SK-N-MC (cell line): ENCODE results near the gene LIMS2.
A peak's percentile ranks its signal among the peaks of the same experiment; 100 is the strongest.

Source experiments
- DNase-seq: peaks from one replicate; pipeline ENCODE4 v3.0.0-alpha.2; 2011; ENCODE audit warnings: low read depth, low spot score
- H3K27ac ChIP-seq: fragments of 200-600 bp; sonication (generic); 2 replicates; pipeline ENCODE4 v1.5.1; 2016; ENCODE audit warnings: mixed run types
- H3K36me3 ChIP-seq: fragments of 200-600 bp; sonication (generic); 2 replicates; pipeline ENCODE4 v1.6.1; 2017; ENCODE audit warnings: antibody characterized with exemption, low read length, mixed read lengths; ENCODE audit not compliant: insufficient read depth
- H3K4me3 ChIP-seq: fragments of 200-600 bp; sonication (generic); 2 replicates; pipeline ENCODE4 v1.5.1; 2016
- H3K9ac ChIP-seq: fragments of 200-600 bp; sonication (generic); 2 replicates; pipeline ENCODE4 v1.8.0; 2017; ENCODE audit warnings: mixed run types, mixed read lengths; ENCODE audit not compliant: insufficient read length
- H3K9me3 ChIP-seq: fragments of 200-600 bp; sonication (generic); 2 replicates; pipeline ENCODE4 v1.6.1; 2017; ENCODE audit warnings: low read depth, mild to moderate bottlenecking, antibody characterized with exemption, low read length, moderate library complexity, mixed read lengths
- EZH2 ChIP-seq: fragments of 200-600 bp; sonication (generic); IDR thresholded peaks from one replicate; pipeline ENCODE4 v1.6.1; 2017; ENCODE audit warnings: antibody characterized with exemption
- FOXP2 ChIP-seq: optimal IDR thresholded peaks from 2 replicates; pipeline ENCODE3; 2011; ENCODE audit warnings: mild to moderate bottlenecking, moderate library complexity; ENCODE audit not compliant: insufficient read depth; ENCODE audit errors: extremely low read length, control extremely low read depth
- POLR2AphosphoS5 ChIP-seq: IDR thresholded peaks from 2 replicates; pipeline ENCODE4 v1.6.1; 2012; ENCODE audit warnings: mild to moderate bottlenecking, low read depth, low read length, borderline replicate concordance

Gene LIMS2

DNA sequence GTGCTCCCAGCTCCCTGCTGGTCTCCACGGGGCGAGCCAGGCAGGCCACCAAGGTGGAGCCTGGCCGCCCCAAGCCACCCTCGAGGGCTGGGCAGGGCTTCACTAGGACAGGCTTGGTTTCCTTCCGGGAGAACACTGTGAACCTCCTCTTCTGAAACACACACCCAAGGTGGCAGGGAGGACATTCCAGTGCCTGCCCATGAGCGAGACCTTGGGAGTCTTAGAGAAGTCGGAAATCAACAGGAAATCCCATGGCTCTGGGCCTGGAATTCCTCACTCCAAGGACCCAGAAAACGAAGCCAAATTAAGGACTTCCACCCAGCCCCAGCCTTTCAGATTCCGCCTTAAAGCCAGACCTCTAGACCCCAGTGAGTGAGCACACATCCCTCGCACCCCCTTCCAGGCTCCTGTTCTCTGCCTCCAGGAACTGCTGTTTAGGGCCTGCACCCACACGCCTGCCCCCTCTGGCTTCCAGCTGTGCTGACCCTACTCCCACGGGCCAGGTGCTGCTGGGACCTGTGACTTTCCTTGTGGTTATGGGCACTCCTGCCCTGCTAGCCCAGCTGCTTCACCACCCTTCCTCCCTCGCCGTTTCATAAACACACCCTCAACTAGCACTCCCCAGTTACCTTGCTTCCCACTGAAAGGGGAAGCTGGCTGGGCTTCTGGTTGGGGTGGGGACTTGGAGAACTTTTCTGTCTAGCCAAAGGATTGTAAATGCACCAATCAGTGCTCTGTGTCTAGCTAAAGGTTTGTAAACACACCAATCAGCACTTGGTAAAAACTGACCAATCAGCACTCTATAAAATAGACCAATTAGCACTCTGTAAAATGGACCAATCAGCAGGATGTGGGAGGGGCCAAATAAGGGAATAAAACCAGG, 15.7 kb downstream of the LIMS2 start:
- Histone ChIP-seq H3K27ac (no peak overlapping the region), H3K9me3 (no peaks in the 10 kb centered on the region), H3K9ac (no peak overlapping the region), H3K36me3 (no peaks in the 10 kb centered on the region), H3K4me3 (no peak overlapping the region)
- DNase-seq: no peak
- TF ChIP-seq EZH2 (no peak), POLR2AphosphoS5 (no peak), FOXP2 (no peak)

DNA sequence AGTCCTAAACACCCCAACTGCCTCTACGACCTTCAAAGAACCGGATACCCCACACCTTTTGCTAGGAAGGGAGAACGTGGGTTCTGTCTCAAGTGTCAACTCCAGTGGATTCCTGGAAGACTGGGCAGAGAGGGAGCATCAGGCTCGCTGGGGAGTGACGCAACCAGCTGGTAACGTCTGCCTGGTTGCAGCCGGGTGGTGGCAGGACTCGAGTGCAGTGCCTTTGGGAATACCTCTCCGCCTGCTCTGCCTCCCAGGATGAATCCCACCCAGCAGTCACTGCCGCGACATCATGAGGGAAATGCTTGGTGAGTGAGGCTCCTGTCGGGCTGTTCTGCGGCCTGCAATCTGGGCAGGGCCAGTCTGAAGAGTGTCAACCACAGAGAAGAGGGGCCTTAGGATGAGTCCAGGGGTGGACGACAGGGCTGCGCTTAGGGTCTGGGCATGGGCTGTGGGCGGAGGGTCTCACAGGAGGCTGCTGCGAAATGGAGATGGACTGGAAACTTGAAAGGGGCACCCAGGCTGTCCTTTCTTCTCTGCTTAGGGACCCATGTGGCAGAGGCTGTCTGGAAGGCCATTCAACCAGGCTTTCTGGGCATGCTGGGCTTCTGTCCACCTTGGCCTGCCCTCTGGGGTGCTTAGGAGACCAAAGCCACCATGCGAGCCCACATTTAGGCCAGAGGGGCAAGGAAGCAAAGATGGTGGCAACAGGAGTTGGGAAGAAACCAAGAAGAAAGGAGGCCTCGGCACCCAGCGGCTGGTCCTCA, 16.5 kb downstream of the LIMS2 start:
- no peak overlapping the region for H3K27ac ChIP-seq
- no peak for TF ChIP-seq FOXP2
- TF ChIP-seq POLR2AphosphoS5: no peak
- TF ChIP-seq EZH2: no peak
- H3K36me3 ChIP-seq: no peaks in the 10 kb centered on the region
- no peak for DNase-seq
- no peaks in the 10 kb centered on the region for H3K9me3 ChIP-seq
- H3K9ac ChIP-seq: no peak overlapping the region
- no peak overlapping the region for H3K4me3 ChIP-seq

- H3K36me3 ChIP-seq: no peaks in the 10 kb centered on the region
- H3K9ac ChIP-seq: no peak overlapping the region
- no peak for DNase-seq
- H3K27ac ChIP-seq: no peak overlapping the region
- H3K9me3 ChIP-seq: no peaks in the 10 kb centered on the region
- no peak for TF ChIP-seq FOXP2
- TF ChIP-seq POLR2AphosphoS5: no peak
- TF ChIP-seq EZH2: no peak
- H3K4me3 ChIP-seq: no peak overlapping the region
Observed at GRCh38 chr2:127658146-127658545, 17.2 kb downstream of the LIMS2 start.

- H3K36me3 ChIP-seq: no peaks in the 10 kb centered on the region
- H3K4me3 ChIP-seq: no peak overlapping the region
- H3K27ac ChIP-seq: no peak overlapping the region
- no peaks in the 10 kb centered on the region for H3K9me3 ChIP-seq
- no peak overlapping the region for H3K9ac ChIP-seq
- no peak for TF ChIP-seq POLR2AphosphoS5
- no peak for TF ChIP-seq FOXP2
- no peak for TF ChIP-seq EZH2
- no peak for DNase-seq
Observed at GRCh38 chr2:127657232-127657595, 18.1 kb downstream of the LIMS2 start.

- Histone ChIP-seq H3K9ac (no peak overlapping the region), H3K4me3 (no peak overlapping the region), H3K36me3 (no peaks in the 10 kb centered on the region), H3K9me3 (no peaks in the 10 kb centered on the region), H3K27ac (no peak overlapping the region)
- DNase-seq: no peak
- TF ChIP-seq FOXP2: no peak
- no peak for TF ChIP-seq EZH2
- TF ChIP-seq POLR2AphosphoS5: no peak
Observed at GRCh38 chr2:127656569-127657231, 18.6 kb downstream of the LIMS2 start.

GRCh38 chr2:127655209-127656073, 19.9 kb downstream of the LIMS2 start:
- Histone ChIP-seq H3K36me3 (no peaks in the 10 kb centered on the region), H3K9me3 (no peaks in the 10 kb centered on the region), H3K27ac (peak overlapping the region; percentile 58; the same call in 1 of the 2 replicates), H3K9ac (no peak overlapping the region), H3K4me3 (no peak overlapping the region)
- DNase-seq: no peak
- TF ChIP-seq FOXP2 (no peak), POLR2AphosphoS5 (no peak), EZH2 (no peak)

GRCh38 chr2:127654838-127655175, 20.5 kb downstream of the LIMS2 start:
- no peak for DNase-seq
- TF ChIP-seq EZH2 (no peak), POLR2AphosphoS5 (no peak), FOXP2 (no peak)
- Histone ChIP-seq H3K9ac (no peak overlapping the region), H3K9me3 (no peaks in the 10 kb centered on the region), H3K36me3 (no peaks in the 10 kb centered on the region), H3K4me3 (no peak overlapping the region), H3K27ac (no peak overlapping the region)

DNA sequence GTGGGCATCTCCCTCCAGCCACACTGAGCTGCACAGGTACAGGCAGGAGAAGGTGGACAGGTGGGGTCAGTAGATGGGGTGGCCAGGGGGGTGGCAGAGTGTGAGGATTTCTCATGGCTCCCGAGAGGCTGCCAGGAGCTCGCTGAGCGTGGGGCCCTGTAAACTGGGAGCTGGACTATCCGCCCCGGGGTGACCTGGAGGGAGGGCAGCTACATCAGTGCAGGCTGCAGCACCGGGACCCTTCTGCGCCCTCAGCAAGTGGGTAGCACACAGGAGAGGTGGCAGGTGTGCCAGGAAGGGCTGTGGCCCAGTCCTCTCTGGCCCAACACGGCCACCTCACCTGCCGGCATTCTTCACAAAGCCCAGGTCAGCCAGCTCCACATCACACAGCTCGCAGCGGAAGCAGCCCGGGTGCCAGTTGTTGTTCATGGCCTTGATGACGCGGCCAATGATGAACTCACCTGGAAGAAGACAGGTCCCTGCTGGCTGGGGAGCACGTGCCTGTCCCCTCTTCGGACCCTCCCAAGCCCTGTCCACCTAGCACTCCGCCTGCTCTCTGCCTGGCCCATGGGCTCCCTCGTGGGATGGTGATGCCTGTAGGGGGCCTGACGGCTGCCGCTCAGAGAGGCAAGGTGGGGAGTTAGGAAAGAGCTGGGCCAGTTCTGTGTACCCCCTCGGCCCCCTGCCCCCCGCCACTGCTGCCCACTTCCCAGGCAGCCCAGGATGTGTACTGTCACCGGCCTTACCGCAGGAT, 21.1 kb downstream of the LIMS2 start:
- no peak overlapping the region for H3K9ac ChIP-seq
- no peaks in the 10 kb centered on the region for H3K36me3 ChIP-seq
- no peak overlapping the region for H3K4me3 ChIP-seq
- no peaks in the 10 kb centered on the region for H3K9me3 ChIP-seq
- DNase-seq: no peak
- H3K27ac ChIP-seq: no peak overlapping the region
- TF ChIP-seq POLR2AphosphoS5: no peak
- no peak for TF ChIP-seq EZH2
- TF ChIP-seq FOXP2: no peak
